ENCODE measurements around the gene YWHAH.

DNA sequence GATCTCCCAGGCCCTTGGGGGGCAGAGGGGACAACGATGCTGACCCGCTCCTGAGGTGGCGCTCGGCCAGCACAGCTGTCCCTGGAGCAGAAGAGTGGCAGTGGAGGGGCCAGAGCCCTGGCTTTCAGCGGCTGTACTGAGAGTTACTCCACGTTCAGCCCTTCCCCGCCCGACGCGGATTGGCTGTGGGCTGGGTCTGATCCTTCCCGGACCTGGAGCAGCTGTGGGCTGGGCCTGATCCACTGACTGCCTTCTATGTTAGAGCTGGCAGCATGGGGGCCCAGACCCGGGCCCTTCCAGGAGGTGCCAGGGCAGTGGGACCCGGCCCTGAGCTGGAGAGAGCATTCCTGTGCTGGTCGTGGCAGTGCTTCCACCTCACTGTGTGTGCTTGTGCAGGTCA, 27.8 kb downstream of the YWHAH start:
- TF ChIP-seq, protein P1, sequence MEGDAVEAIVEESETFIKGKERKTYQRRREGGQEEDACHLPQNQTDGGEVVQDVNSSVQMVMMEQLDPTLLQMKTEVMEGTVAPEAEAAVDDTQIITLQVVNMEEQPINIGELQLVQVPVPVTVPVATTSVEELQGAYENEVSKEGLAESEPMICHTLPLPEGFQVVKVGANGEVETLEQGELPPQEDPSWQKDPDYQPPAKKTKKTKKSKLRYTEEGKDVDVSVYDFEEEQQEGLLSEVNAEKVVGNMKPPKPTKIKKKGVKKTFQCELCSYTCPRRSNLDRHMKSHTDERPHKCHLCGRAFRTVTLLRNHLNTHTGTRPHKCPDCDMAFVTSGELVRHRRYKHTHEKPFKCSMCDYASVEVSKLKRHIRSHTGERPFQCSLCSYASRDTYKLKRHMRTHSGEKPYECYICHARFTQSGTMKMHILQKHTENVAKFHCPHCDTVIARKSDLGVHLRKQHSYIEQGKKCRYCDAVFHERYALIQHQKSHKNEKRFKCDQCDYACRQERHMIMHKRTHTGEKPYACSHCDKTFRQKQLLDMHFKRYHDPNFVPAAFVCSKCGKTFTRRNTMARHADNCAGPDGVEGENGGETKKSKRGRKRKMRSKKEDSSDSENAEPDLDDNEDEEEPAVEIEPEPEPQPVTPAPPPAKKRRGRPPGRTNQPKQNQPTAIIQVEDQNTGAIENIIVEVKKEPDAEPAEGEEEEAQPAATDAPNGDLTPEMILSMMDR (IDR thresholded peaks at IDR 0.05): no peak
- TF ChIP-seq POLR2A (IDR thresholded peaks at IDR 0.05): no peak

All from body of pancreas (tissue), 4 donors.